22Rv1 (cell line): Measurements from ENCODE around the gene BANP.
A peak's percentile ranks its signal among the peaks of the same experiment; 100 is the strongest.

Experiments used
- H3K27ac ChIP-seq: fragments of 450-650 bp; 2 replicates; pipeline ENCODE4 v1.5.1; 2017
- CTCF ChIP-seq: fragments of 450-650 bp; IDR thresholded peaks from 2 replicates; pipeline ENCODE4 v1.5.1; 2017; ENCODE audit warnings: mild to moderate bottlenecking
- ZFX ChIP-seq: fragments of 450-650 bp; IDR thresholded peaks from 2 replicates; pipeline ENCODE4 v1.6.1; 2017; ENCODE audit warnings: antibody characterized with exemption, borderline replicate concordance

BANP gene

GRCh38 chr16:88073201-88073721 lies 122.0 kb downstream of the BANP start:
- no peak overlapping the region for H3K27ac ChIP-seq
- TF ChIP-seq CTCF = no peak
- TF ChIP-seq ZFX = no peak

GRCh38 chr16:88074041-88074440 lies 122.8 kb downstream of the BANP start:
- TF ChIP-seq CTCF = no peak
- TF ChIP-seq ZFX = no peak
- H3K27ac ChIP-seq = no peak overlapping the region

- TF ChIP-seq CTCF (no peak), ZFX (no peak)
- H3K27ac ChIP-seq = no peak overlapping the region
Observed at GRCh38 chr16:88076211-88076931, 125.1 kb downstream of the BANP start.

GRCh38 chr16:88076932-88077320 lies 125.7 kb downstream of the BANP start:
- H3K27ac ChIP-seq = peak overlapping the region; percentile 50

- no peak for TF ChIP-seq CTCF
- no peak for TF ChIP-seq ZFX
- H3K27ac ChIP-seq = peak overlapping the region; percentile 50
Observed at GRCh38 chr16:88077328-88078108, 126.3 kb downstream of the BANP start.

GRCh38 chr16:88078111-88078775 lies 127.0 kb downstream of the BANP start:
- TF ChIP-seq ZFX = no peak
- no peak for TF ChIP-seq CTCF
- peak overlapping the region; percentile 50 for H3K27ac ChIP-seq

GRCh38 chr16:88083582-88083981 lies 132.3 kb downstream of the BANP start:
- no peak for TF ChIP-seq CTCF
- no peak for TF ChIP-seq ZFX
- no peak overlapping the region for H3K27ac ChIP-seq
